ENCODE measurements around the gene ZSWIM7.

ZSWIM7 gene

GRCh38 chr17:15928286-15928785 is 71.2 kb downstream of the ZSWIM7 start:
- no peak for DNase-seq
